Measurements from ENCODE around the gene KRIT1.
"Not testable (repeated sequence)": the region's sequence is repeated elsewhere in the genome, so short reads cannot be mapped to it uniquely, and the experiment has no call there.

KRIT1 gene

DNA sequence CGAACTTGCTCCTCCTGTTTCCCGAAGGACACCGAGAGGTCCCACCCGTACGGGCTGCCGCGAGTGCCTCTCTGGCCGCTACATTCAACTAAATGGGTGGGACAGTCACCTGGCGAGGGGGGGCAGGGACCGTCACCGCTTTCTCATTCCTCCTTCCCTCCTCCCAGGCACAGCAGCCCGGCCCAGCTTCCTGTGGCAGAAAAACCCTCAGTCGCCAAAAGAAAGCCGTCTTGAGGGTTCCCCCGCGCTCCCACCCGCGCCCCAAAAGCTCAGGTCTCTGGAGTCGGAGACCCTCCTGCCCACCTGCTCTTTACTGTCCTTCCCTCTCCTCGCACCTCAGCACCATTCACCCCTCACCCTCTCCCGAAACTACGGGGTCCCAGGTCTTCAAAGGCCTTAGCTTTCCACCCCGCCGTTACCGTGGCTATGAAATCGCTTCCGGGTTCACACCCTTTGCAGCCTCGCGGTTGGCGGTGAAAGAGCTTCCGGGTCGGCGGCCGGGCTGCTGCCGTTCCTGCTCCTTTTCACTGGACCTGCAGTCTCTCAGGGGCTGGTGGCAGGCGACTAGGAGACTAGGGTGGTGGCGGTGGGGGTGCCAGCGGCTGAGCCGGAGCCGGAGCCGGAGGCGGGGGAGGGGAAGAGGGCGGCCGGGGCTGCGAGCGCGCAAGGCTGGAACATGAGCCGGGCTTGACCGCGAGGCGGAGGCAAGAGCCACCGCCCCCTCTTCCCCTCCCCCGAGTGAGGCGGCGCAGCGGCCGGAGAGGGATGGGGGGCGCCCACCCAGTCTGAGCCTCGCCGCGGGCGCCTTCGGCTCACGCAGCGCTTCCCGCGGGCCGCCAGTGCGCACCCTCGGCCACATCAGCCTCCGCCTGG lies at the start of gene KRIT1, which contains the start of gene ANKIB1:
TSS of gene KRIT1 (minus strand) at position 428 of the 873 bp plus-strand sequence. CDS start 3,779 bp downstream, outside the sequence.
TSS of gene ANKIB1 (plus strand) at position 488 of the 873 bp plus-strand sequence. CDS start 49,005 bp downstream, outside the sequence.
- peak; percentile 94 for DNase-seq

DNA sequence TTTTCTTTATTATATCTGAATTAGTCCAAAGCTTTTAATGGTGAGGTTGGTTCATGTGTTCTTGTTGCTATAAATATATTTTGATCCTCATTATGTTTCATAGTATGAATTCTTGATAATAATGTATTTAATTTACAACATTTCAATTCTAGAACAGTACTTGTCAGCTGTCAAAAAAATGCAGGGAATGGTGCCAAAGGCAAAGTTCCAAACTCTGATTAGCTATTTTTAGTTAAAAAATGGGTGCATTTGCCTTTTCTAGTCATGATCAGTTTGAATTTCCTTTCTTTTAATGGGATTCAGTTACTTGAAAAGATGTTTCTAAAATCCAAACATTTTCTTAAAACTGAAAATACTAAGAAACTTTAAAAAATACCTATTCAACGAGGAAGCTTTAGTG lies 49.7 kb upstream of the KRIT1 start:
- no peak for DNase-seq

DNA sequence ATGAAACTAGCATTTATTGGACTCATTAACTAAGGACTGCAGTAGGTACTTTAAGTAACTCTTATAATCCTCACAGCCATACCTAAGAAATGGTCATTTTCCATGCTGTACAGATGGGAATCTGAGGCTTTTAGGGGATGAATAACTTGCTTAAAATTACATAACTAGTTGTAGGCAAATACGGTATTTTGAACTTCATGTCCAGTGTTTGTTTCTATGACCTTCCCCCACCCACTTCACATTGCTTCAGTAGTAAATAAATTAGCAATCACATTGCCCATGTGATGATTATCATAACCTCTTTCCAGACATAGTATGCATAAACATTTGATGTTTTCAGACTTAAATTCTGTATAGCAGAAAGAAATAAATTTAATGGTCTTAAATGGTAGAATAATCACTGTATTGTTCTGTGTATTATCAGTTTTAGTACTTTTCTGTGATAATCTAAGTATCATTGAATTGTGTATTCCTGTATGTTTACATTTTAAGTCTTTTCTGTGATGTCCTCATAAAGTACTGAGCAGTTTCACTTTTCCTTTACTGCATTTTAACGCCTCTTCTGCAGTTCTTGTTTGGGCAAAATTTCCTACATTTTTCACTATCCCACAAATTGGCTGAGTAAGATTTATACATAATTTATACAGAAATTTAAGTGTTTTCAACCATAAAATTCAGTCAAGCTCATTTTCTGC lies 48.3 kb upstream of the KRIT1 start:
- DNase-seq = no peak

DNA sequence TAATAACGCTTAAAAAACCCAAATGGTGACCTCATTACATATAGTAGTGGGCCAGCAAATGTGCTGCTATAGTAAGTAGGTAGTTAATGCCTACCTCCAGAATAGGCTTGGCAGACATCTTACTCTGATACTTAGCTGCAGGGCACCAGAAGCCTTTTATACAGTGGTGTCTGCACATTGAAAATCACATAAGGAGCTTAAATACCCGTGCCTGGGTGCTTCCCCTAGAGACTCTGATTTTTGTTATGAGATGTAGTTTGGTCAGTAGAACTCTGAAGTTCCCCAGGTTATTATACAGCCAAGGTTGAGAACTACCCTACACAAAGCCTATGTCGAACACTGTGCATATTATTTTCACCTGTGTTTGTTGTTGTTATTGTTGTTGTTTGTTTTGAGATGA lies 47.3 kb upstream of the KRIT1 start:
- no peak for DNase-seq

DNA sequence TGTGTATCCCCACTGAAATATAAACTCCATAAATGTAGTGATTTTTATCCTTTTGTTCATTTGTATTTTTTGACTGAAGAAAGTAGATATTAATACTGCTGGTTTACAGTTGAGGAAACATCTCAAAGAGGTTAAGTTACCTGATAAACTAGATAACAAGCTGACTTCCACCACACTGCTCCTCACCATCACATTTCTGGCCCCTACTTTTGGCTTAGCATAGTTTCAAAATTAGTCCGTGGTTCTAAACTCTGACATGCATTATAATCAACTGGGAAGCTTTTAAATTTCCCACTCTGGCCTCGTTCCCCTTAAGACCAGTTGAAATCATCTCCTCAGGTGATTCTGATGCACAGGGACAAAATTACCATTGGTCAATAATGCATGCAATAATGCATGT lies 43.6 kb upstream of the KRIT1 start:
- no peak for DNase-seq

DNA sequence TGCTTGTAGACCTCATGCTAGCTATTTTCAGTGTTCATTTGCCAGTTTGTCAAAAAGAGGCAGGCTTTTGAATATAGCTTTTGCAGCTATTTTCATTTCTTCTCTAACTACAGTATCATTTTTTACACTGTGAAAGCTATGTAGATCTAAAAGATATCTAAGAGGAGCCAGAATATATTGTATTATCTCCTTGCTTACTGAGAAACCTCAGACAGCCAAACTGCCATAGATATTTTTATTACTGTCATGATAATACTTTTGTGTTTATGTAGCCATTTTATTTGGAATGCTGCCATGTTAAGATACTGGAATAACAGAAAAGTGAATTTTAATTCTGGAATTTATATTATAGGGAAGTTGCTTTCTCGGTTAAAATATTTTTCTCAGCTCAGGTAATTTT lies 37.2 kb upstream of the KRIT1 start:
- no peak for DNase-seq

DNA sequence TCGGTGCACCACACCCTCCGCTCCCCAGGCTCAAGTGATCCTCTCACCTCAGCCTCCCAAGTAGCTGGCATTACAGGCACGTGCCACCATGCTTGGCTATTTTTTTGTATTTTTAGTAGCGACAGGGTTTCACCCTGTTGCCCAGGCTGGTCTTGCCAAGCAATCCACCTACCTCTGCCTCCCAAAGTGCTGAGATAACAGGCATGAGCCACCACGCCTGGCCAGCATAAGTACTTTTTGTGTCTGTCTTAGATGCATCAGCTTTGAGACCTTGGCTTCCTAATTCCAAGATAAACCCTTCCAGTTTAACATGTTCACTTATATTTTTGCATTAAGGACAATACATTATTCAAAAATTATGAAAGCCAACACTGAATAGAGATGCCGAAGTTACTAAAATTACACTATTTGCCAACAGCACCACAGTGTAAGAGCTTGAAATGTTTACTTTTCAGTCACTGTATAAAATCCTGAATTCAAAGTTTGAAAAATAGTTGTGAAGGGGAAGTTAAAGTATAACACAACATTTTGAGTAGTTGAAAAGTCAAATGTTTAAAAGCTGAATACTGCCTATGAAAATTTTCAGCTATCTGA lies 36.6 kb upstream of the KRIT1 start:
- DNase-seq = no peak

DNA sequence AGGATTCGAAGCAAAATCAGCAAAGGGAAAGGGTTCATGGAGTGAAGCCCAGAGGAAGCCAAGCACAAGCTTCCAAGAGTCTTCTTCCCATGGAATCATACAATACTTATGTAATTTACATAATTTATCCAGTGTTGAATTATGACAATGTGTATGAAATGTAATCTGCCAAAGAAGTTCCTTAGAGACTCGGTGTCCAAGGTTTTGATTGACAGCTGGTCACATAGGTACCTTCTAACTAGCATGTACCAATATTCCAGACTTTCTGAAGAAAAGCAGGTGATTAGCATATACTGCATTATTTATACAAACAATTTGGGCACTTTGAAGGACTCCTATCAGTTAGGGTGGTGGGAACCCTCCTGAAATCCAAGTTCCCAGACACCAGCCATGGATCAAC lies 35.3 kb upstream of the KRIT1 start:
- DNase-seq = no peak

DNA sequence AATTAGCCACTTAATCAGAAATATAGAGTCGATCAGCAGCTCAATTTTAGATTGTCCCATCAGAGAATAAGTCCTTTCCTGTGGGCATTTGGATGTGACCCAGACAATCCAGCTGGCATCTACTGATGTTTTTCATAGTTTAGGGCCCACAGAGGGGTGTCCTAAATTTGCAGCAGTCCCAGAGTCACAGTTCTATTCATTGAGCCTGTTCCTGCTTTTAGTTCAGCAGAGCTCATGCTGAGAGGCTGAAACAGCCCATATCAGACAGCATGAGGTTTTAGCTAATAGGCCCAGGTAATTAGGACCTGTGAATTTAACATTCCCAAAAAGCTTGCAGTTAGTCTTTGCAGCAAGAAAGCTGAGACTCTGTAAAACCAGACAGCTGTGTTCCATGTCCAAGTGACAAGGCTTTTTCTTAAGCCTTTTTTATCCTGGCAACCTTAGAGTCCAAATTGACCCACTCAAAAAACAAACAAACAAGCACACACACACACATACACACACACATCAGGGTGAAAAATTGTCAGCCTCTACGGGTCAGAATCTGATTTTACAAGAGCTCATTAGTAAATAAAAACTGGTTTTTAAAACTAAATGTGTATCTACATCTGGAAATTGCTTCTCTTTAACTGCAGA lies 33.8 kb upstream of the KRIT1 start:
- DNase-seq = no peak

DNA sequence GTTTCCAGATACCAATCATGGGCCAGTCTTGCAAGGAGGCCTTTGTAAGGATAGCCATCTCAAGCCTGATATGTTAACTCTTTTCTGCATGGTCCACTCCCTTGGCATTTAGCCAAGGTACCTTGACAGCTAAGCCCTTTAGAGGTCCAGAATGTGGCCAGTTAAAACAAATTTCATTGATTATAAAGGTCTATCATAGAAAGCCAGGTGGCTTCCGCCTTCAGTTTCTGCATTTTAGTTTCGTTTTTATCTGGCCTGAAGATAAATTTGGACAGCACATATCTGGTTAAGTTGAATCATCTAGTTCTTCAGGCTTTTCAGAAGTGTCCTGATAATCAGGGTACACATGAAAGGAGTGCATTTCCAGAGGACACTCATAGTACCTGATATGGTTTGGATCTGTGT lies 30.7 kb upstream of the KRIT1 start:
- DNase-seq = no peak

DNA sequence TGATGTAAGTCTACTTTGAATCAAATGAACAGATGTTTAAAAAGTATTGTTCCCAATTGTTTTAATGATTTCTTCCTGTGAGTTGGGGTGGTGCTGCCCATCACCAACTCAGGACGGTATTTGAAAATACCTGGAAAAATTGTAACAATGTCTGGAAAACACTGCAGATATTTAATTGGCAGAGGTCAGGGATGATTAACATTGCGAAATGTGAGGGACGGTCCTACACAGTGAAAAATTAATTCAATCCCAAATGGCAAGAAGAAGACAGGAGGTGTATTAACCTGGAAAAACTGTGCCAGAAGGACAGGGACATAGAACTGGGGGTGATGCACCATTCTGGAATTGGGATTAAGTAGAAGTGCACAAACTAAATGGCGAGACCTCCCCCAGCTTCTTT lies 29.6 kb upstream of the KRIT1 start:
- no peak for DNase-seq

DNA sequence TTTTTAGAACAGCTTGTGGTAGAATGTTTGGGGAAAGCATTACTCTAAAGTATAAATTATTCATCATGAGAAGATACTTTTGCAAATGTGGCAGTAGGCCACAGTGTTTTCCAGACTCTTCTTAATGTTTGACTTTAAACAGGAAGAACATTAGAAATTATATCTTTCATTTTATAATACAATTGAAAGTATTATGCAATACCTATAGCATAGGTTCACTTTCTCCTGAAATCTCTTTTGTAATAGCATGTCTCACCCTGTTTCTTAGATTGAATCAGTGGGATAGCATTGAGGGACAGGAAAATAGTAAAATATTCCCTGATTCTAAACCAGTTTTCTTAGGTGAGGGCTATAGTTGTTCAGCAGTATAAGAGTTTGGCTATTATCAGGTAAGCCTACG lies 23.2 kb upstream of the KRIT1 start:
- no peak for DNase-seq

DNA sequence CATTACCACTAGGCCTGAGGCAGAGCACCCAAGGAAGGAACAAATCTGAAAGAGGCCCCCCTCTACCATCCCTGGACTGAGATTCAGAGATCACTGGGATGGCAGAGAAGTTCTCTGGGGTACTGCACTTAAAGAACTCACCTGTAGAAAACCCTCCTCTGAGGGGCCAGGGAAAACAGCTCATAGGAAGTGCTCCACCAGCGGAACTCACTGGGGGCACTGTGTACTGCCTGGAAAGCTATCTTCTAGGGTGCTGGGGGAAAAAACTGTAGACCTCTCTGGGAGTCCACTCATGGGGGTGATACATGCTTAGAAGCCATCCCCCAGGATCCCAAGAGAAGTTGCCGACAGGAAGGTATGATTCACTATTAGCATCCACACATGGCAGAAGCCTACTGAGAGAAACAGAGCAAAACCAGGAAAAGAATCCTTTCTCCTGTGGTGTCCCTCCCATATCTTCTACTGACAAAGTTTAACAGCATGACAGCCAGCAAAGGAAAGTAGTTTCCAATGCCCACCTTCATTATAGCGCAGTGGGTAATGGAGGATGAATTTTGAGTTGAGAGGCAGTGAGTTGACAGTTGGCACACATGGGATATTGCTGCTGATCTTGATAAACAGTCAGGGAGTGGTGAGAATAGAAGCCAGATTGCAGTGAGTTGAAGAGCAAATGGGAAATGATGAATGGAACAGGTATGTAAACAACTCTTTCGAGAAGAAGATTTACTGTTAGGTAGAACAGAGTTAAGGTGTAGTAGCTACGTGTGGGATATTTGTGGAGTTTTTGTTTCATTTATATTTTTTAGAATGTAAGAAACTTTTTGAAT lies 20.9 kb upstream of the KRIT1 start:
- no peak for DNase-seq

DNA sequence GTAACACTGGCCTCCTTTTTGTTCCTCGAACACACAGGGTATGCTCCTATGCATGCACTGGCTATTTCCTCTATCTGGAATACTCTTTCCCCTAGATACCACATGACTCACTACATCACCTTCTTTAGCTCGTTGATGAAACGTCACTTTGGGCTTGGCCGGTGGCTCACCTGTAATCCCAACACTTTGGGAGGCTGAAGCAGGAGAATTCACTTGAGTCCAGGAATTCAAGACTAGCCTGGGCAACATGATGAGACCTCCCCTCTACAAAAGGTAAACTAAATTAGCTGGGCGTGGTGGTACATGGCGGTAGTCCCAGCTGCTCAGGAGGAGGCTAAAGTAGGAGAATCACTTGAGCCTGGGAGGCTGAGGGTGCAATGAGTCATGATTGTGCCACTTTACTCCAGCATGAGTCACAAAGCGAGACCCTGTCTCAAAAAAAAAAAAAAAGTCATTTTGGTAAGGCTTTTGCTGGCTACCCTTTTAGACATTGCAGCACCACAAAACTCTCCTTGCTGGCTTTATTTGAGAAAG lies 14.6 kb upstream of the KRIT1 start:
- no peak for DNase-seq

DNA sequence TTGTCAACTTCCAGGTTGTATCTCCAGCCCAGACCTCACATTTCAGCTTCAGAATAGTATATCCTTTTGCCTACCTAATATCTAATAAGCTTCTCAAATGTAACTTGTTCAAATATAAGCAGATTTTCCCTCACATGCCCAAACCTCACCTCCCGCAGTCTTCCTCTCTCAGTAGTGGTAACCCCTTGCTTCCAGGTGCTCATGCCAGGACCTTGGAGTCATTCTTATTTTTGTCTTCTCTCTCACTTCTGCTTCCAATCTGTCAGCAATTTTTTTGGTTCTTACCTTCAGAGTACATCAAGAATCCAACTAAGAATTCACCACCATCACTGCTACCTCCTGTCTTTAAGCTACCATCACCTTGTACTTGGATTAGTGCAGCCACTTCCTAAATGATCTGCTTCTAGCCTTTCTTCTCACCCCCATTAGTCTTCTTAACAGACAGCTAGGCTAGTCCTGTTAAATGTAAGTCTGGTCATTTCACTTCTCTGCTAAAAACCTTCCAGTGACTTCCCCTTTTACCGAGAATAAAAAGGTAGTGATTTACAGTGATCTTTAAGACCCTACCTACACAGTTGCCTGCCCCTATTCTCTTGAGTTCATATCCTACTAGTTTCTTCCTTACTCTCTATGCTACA lies 14.0 kb upstream of the KRIT1 start:
- DNase-seq = no peak

DNA sequence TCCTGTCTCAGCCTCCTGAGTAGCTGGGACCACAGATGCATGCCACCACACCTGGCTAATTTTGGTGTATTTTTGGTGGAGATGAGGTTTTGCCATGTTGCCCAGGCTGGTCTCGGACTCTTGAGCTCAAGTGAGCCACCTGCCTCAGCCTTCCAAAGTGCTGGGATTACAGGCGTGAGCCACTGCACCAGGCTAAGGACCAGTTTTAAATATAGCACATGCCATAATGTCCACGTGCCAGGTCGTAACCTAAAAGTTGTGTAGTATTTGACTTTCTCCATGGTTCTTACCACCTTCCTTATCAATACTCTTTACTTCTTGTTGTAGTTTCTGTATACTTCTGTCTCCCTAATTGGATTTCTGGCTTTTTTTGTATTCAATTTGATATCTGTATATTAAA lies 13.3 kb upstream of the KRIT1 start:
- no peak for DNase-seq

DNA sequence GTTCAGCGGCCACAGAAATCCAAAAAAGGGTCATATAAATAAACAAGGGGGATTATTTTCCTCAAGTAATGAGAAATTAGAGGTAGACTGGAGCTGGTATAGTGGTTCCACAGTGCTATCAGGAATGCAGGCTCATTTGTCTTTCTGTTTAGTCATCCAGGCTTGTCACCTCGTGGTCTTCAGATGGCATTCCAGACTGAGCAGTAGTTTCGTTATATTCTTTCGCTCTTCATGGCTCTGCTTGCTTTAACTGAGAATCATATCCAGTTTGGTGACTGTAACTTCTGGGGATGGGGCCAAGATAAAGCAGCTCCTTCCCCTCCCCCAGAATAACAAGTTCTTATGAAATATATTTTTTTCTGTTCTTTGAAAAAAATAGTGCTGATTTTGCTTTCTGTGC lies 9.6 kb upstream of the KRIT1 start:
- no peak for DNase-seq

DNA sequence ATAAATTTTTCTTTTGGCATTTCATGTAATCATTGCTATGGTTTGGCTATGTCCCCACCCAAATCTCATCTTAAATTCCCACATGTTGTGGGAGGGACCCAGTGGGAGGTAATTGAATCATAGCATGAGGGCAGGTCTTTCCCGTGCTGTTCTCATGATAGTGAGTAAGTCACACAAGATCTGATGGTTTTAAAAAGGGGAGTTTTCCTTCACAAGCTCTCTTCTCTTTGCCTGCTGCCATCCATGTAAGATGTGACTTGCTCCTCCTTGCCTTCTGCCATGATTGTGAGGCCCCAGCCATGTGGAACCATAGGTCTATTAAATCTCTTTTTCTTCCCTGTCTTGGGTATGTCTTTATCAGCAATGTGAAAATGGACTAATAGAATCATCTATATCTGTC lies 9.1 kb upstream of the KRIT1 start:
- DNase-seq = not testable (repeated sequence)

DNA sequence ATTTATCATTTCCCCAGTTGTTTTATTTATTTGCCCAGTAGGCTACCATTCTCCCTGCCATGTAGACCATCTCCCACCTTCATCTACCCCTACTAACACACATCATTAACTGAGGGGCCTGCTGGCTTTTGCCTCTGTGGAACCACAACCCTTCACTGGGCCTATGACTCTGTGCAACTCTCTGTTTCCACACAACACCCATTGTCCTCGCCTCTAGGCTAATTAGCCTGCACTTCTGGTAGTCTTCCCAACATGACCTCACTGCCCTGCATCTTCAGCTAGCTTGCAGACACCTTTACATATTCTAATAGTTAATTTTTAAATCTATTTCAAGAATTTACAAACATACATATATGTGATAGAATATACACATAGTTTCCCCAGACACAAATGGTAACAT lies 7.5 kb upstream of the KRIT1 start:
- no peak for DNase-seq

DNA sequence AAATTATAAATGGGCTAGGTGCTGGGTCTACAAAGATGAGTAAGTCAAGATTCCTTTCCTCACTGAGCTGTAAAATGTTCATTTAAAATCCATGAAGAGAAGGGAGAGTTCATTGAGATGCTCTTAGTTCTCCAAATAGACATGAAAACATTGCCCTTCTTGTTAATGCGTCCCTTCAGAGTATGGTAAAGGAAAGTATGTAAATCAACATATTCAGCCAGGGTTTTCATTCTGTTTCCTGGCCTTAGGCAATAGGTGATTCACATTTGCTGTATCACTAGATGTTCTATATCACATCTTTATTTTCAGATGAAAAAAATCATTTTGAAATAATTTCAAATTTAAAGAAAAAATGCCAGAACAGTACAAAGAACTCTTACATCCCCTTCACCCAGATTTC lies 5.5 kb upstream of the KRIT1 start:
- DNase-seq = no peak

DNA sequence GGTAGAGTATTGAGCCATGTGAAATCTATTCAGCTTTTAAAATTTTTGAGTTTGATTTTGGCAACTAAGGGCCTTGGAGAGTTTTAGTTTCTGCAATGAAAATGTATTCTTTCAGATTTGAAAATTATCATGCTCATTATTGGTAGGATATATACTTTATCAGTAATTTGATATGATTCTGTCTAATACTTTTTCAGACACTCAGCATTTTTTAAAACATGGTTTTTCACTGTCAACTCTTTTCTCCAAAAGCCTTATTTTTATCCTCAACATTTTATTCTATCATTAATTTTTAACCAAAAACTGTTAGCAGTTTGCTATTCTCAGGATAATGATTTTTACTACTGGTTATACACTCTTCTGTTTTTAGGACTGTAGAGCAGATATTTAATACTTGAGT lies 4.9 kb upstream of the KRIT1 start:
- DNase-seq = no peak
